ENCODE results near the gene KCNIP1. TPM values are rescaled to one million over a fixed set of nuclear protein-coding genes. Genes with fewer than 3 reads are reported as not detected.
A peak's percentile ranks its signal among the peaks of the same experiment; 100 is the strongest.

The KCNIP1 gene
- total RNA-seq, 4 donors from 2014 or later: not detected

DNA sequence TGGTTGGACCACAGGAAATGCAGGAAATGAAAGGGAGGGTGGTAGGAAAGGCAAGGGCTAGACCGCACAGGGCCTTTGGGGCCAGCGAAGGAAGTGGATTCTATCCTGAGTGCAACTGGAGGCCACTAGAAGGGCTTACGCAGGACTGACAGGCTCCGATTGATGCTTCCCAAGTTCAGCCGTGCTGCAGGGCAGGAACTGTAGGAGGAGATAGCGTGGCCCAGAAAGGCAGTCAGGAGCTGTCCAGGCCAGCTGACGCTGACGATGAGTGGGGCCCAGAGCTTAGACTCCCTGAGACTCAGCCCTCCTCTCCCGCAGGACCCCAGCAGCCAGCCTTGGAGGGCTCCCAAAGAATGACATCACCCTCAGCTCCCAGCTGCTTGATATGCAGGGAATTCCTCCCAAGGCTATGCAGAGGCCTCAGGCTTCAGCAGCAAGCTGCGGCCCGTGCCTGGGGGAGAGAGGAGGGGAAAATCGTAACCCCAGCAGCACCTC is 48.8 kb downstream of the KCNIP1 start:
- no peak for TF ChIP-seq POLR2A (IDR thresholded peaks at IDR 0.05)
- TF ChIP-seq, protein P1, sequence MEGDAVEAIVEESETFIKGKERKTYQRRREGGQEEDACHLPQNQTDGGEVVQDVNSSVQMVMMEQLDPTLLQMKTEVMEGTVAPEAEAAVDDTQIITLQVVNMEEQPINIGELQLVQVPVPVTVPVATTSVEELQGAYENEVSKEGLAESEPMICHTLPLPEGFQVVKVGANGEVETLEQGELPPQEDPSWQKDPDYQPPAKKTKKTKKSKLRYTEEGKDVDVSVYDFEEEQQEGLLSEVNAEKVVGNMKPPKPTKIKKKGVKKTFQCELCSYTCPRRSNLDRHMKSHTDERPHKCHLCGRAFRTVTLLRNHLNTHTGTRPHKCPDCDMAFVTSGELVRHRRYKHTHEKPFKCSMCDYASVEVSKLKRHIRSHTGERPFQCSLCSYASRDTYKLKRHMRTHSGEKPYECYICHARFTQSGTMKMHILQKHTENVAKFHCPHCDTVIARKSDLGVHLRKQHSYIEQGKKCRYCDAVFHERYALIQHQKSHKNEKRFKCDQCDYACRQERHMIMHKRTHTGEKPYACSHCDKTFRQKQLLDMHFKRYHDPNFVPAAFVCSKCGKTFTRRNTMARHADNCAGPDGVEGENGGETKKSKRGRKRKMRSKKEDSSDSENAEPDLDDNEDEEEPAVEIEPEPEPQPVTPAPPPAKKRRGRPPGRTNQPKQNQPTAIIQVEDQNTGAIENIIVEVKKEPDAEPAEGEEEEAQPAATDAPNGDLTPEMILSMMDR (IDR thresholded peaks at IDR 0.05): no peak
- peaks cover 5 to 13% (median 5%) of the 10 kb centered on the region in 3 donors for H3K4me1 ChIP-seq
- H3K36me3 ChIP-seq: no peaks in the 10 kb centered on the region
- H3K27ac ChIP-seq: peak overlapping the region in 1 of 4 donors; percentile 21
- H3K9me3 ChIP-seq: no peaks in the 10 kb centered on the region
- DNase-seq: no peak
- 17 to 28% methylated on average over 1 to 12 of the region's 12 CpGs for WGBS, 2 donors
- no peak overlapping the region for H3K4me3 ChIP-seq
- intact Hi-C loops (cut with DNase I): no loop called here
- peaks cover 0 to 16% (median 0%) of the 10 kb centered on the region in 4 donors for H3K27me3 ChIP-seq

DNA sequence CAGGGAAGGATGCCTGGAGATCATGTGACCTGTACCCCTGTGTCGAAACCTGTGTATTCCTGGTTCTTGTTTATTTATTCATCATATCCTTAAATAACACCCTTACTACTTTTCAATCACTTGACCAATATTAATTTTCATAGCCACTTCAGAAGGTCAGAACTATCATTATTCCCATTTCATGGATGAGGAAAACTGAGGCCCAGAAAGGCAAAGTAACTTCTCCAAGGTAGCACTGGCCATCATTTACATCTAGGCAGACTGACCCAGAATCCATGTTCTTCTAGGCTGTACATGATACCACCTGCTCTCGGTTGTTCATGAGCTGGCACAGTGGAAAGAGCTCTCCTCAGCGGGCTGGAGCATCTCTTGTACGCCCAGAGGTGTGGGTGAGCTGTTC is 49.4 kb downstream of the KCNIP1 start:
- H3K27ac ChIP-seq: peak overlapping the region in 1 of 4 donors; percentile 21
- H3K4me3 ChIP-seq: no peak overlapping the region
- 47 to 70% methylated on average over 1 to 4 of the region's 4 CpGs for WGBS, 2 donors
- no peaks in the 10 kb centered on the region for H3K9me3 ChIP-seq
- peaks cover 5 to 13% (median 5%) of the 10 kb centered on the region in 3 donors for H3K4me1 ChIP-seq
- peaks cover 0 to 16% (median 0%) of the 10 kb centered on the region in 4 donors for H3K27me3 ChIP-seq
- intact Hi-C loops (cut with DNase I): no loop called here
- no peak for DNase-seq
- no peaks in the 10 kb centered on the region for H3K36me3 ChIP-seq
- no peak for TF ChIP-seq POLR2A (IDR thresholded peaks at IDR 0.05)
- TF ChIP-seq, protein P1 (IDR thresholded peaks at IDR 0.05): no peak

DNA sequence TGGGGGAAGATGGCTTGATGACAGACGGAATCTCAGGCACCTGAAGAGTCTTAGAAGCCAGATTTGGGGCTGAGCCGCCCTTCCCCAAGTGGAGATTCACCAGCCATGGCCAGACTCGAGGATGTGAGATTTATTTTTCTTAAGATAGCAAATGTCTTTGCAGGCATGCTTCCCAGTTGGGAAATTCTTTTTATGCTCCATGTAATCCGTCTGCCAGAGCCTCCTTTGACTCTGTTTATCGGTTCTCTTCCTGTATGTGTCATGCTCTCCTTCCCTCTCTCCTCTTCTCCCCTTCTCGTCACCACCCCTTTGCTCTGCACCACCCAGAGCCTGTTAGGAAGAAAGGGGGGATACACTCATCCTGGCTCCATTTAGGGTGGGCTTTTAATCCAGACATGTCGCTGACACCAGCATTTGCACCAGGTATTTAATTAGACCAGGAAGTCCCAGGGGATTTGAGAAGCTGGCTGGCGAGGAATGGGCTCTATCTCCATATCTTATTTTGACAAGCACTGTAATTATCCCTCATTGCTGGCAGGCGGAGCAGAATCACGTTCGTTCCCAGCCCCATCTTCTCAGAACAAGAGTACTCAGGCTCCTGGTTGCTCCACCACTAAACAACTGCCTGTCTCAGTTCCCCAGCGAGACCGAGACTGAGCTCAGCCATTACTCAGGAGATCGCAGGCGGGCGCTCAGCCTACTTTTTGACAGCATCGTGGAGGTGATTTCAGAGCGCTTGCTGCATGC is 50.9 kb downstream of the KCNIP1 start:
- WGBS, 2 donors: 45 to 47% methylated on average over 11 to 16 of the region's 18 CpGs

DNA sequence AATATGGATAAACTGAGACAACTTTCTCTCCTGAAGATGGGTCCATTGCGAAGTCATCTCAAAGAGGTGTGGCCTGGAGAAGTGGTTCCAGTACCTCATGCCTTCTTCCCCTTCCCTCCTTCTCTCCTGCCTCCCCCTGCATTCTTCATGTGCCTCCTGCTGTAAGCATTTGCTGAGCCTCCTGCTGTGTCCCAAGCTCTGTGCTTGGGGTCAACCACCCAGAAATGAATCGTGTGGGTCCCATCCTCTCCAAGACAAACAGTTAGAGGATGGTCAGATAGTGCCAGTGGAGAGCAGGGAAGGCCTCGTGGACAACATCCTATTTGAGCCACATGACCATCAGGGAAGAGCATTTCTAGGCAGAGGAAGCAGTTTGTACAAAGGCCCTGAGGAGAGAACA is 53.5 kb downstream of the KCNIP1 start:
- WGBS, 2 donors: 47 to 55% methylated on average over 3 of the region's 3 CpGs
- Histone ChIP-seq H3K27ac (no peak overlapping the region), H3K27me3 (peaks cover 0 to 35% (median 0%) of the 10 kb centered on the region in 4 donors), H3K36me3 (no peaks in the 10 kb centered on the region), H3K4me3 (no peak overlapping the region), H3K4me1 (peaks cover 3 to 13% (median 5%) of the 10 kb centered on the region in 3 donors), H3K9me3 (no peaks in the 10 kb centered on the region)
- TF ChIP-seq, protein P1 (IDR thresholded peaks at IDR 0.05): no peak
- TF ChIP-seq POLR2A (IDR thresholded peaks at IDR 0.05): no peak
- DNase-seq: no peak
- intact Hi-C loops (cut with DNase I): no loop called here

More for the DNA sequence above, 50.9 kb downstream of the KCNIP1 start:
- intact Hi-C loops (cut with DNase I): no loop called here
- Histone ChIP-seq H3K4me1 (peaks cover 5 to 13% (median 5%) of the 10 kb centered on the region in 3 donors), H3K27me3 (peaks cover 0 to 16% (median 0%) of the 10 kb centered on the region in 4 donors), H3K4me3 (no peak overlapping the region), H3K27ac (peak overlapping the region in 2 of 4 donors; percentile 62 to 68), H3K9me3 (no peaks in the 10 kb centered on the region), H3K36me3 (no peaks in the 10 kb centered on the region)
- no peak for DNase-seq
- TF ChIP-seq POLR2A (IDR thresholded peaks at IDR 0.05): no peak
- TF ChIP-seq, protein P1 (IDR thresholded peaks at IDR 0.05): no peak

DNA sequence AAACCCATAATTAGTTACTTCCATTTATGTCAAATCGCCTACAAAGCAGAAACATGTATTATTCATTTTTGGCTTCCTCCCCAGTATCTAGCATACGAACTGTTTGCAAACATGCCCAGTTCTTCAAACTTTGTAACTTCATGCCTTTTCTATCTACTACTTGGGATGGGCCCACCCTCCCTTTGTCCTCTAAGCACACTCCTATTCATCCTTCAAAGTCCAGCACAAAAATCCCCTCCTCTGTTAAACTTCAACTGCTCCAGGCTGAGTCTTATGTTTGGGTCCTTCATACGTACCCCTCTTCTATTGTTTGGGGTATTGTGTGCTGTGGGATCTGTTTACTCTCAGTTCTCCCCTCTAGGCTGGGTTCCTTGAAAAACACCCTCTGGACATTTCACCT is 55.5 kb downstream of the KCNIP1 start:
- no peak for DNase-seq
- Histone ChIP-seq H3K4me3 (no peak overlapping the region), H3K4me1 (peaks cover 0 to 5% (median 0%) of the 10 kb centered on the region in 3 donors), H3K27ac (no peak overlapping the region), H3K9me3 (no peaks in the 10 kb centered on the region), H3K27me3 (peaks cover 0 to 32% (median 0%) of the 10 kb centered on the region in 4 donors), H3K36me3 (no peaks in the 10 kb centered on the region)
- intact Hi-C loops (cut with DNase I): no loop called here
- WGBS, 2 donors: 38 to 47% methylated on average over 3 of the region's 3 CpGs
- TF ChIP-seq, protein P1 (IDR thresholded peaks at IDR 0.05): no peak
- TF ChIP-seq POLR2A (IDR thresholded peaks at IDR 0.05): no peak

Measured in esophagus squamous epithelium (tissue), 5 donors.